Measurements from ENCODE around the gene STX18.

STX18 gene

DNA sequence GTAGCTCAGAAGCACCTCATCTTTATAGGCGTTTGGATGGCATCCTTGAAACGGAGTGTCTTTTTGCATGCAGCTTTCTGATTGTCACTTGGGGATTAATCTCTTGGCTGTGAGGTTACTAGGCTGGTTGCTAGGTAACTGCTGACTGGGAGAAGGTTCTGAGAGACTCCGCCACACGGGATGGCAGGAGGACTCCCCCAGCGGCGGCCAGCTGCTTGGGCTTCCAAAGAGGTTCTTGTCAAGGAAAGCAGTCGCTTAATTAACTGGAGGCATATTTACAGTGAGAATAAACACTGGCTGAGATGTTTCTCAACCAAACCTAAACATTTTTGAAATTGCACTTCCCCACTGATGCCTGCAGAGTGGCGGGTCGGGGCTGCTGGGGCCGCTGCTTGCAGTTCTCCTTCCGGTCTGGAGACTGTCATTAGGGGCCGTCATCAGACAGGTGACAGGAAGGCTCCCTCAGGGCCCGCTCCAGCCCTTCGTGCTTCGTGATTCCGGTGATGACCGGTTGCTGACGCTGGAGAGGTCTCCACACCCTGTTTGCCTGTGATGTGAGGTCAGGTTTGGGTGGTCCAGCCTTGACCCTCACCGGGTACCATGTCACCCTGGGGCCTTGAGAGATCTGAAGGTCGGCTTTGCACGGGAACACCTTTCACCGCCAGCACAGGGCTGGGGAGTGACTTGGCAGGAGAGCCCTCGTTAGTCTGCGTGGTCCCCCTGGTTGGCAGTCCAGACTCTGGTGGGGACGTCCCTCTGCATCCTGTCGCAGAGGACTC lies 145.8 kb downstream of the STX18 start:
- DNase-seq: no peak

DNA sequence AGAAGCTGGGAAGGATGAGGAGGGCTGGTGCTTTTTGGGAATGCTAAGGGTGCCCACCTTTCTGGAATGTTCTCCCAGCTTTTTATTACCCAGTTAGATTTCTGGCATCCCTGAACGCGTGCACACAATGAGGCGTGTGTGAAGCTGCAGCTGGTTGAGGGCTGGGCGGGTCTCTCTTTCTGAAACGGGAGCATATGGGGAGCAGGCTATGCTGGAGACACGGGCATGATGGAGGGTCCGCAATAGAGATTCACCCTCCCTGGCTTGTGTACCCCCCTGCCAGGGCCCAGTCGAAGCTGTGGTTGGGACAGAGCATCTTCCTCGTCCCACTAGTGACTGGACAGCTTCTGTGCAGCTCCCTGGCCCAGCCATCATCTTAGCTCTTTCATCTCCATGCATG lies 146.5 kb downstream of the STX18 start:
- no peak for DNase-seq

DNA sequence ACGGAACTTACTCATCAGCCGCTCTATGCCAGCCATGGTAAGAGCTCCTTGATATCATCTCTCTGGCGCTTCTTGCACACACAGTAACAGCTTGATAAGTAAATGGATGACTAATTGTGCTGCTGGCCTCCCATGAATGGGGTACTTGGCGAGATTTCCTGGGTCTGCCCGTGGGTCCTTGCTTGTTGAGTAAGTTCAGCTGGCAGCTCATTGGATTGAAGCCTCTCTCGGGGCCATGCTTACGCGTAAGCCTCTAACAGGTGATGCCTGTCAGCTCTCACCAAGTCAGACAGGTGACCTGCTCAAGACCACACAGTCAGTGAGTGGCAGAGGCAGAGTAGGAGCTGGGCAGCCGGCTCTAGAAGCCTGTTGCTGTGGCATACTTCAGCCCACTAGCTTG lies 147.2 kb downstream of the STX18 start:
- DNase-seq: no peak

- no peak for DNase-seq
Measured at GRCh38 chr4:4392501-4393183, 149.2 kb downstream of the STX18 start.

- no peak for DNase-seq
Measured at GRCh38 chr4:4391866-4392265, 150.0 kb downstream of the STX18 start.

GRCh38 chr4:4390515-4391240 lies 151.2 kb downstream of the STX18 start:
- DNase-seq: no peak

DNA sequence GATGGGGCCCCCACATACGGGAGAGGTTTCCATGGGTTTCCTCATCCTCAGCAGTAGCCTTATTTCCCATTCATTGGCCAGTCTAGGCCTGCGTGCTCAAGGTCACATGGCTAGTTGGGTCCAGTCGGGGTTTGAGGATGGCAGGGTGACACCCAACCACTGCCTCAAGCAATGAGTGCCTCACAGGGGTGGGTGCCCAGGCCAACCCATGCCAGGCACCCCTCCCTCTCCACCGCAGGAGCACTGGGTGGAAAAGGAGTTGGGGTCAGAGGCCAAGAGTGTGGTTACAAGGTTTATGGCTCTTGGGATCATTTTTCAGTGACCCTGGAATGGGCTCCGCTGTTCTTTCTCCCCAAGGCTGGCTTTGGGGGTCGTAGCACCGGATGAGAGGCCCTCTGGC lies 151.8 kb downstream of the STX18 start:
- no peak for DNase-seq

DNA sequence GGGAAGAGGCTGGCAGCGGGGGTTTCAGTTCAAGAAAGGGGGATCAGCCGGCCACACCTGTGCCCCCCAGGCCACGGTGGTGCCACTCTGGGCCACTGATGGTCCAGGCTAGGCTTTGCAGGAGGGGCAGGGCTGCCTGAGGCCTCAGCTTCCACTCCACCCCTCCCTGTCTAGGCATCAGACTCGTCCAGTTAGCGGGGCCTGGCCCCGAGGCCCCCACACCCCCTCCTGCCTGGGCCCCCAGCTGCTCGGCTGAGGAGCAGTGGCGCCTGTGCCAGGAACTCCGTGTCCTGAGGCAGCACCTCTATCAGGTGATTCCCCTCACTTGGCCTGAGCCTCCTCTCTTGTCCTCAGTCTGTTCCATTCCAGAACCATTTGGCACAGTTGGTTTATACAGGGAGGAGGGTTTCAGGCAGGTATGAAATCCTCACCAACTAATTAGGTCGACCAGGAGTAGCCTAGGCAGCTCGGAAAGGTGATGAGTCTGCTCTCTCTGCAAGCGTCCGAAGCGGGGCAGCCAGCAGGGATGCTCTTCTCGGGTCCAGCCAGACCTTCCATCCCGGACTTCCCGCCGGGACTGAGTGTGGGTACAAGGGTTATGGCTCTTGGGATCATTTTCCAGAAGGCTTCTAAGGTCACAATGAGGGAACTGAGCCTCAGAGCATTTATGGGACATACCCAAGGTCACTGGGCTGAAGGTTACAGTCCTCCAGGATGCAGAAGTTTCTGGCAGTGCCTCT lies 152.8 kb downstream of the STX18 start:
- DNase-seq: peak; percentile 9 to 58

DNA sequence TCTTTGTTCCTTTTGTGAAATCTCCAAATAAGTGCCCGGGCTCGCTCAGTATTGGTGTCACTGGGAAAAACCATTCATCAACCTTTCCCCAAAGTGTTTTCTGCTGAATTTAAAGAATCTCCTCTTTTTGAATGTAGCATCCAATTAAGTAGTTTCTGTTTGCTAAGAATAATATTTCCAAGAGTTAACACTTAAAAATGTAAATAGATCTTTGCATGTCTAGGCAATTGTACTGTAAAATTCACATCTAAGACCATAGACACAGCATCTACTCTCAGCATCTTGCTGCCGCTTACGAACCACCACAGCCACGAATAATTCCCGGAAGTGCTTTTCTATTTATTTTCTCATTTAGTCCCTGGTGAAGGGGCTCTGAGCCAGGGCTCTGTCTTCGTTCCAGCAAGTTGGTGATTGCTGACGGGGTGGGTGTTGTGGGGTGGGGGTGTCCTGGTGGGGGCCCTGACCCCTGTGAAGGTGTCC lies 153.5 kb downstream of the STX18 start:
- DNase-seq: no peak

DNA sequence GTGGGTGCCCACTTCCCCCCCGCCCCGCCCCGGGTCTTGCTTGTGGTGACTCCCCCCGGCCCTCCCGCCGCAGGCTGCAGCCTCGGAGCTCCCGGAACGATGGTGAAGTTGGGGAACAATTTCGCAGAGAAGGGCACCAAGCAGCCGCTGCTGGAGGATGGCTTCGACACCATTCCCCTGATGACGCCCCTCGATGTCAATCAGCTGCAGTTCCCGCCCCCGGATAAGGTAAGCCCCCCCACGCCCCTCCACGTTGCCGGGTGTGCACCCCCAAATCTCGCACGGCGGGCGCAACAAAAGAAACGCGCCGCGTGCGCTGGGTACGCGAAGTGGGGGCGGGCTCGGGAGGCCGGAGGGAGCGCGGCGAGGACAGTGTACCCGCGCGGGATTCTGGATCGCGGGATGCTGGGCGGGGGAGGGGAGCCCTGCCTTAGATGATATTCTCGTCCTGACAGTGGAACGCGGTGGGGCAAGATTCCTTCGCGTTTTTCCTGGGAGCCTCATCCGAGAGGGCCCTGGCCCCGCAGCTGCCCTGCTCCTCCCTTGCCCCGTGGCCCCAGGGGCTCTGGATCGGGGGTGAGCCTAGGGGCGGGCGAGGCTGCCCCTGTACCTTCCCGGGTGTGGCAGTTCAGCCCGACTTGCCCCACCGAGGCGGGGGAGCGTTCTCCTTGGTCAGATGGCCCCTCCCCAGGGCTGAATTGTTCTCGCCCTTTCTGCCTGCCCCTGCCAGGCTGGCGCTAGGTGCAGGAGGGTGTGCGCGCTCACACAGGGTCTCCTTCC lies 154.1 kb downstream of the STX18 start:
- DNase-seq: no peak

DNA sequence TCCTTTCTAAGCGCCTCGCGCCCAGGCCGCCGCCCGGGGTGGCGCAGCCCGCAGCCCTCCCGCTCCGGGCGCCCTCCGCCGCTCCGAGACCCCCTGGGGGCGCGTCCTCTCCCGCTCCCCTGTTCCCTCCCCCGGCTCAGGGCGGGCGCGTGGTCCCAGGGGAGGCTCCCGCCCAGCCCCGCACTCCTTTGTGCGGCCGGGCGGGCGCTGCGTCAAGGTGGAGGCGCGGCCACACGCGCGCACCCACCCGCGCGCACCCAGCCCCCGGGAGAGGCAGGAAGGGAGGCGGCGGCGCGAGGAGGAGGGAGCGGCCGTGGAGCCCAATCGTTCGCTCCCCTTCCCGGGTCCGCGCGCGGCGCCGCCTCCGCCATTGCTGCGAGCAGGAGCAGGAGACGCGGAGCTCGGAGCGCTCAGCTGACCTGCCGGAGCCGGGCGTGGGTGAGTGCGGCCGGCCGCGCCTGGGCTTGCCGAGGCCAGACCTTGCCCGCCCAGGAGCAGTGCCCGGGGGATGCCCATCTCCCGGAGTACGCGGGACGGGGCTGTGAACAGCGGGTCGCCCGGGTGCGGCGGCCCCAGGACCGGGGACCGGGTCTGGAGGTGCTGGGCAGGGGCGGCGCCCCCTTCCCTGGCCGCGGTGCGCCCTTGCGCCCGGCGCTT lies 155.0 kb downstream of the STX18 start, which contains the start of gene NSG1:
NSG1 (plus strand) TSS at position 367 of the 657 bp plus-strand sequence. CDS start 528 bp downstream, outside the sequence.
- DNase-seq: no peak

GRCh38 chr4:4386296-4386735 lies 155.5 kb downstream of the STX18 start:
- DNase-seq: no peak

GRCh38 chr4:4385729-4386295 lies 156.0 kb downstream of the STX18 start:
- no peak for DNase-seq

GRCh38 chr4:4384837-4385236 lies 157.0 kb downstream of the STX18 start:
- DNase-seq: no peak

DNA sequence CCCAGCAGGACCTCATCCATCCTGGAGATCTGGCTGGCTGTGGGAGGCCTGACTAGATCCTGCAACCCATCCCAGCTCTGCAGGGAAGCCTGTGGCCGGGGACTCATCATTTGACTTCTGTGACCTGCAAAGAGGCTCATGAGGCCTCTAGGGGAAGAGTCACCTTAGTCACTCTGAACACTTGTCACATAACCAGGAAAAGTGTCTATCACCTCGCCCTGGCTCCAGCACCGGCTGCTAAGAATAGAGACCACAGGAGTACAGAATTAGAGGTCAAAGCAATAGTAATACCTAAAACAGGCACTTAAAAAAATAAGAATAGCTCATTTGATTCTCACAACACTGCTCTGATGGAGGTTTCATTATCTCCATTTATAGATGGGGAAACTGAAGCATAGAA lies 158.8 kb downstream of the STX18 start:
- no peak for DNase-seq

DNA sequence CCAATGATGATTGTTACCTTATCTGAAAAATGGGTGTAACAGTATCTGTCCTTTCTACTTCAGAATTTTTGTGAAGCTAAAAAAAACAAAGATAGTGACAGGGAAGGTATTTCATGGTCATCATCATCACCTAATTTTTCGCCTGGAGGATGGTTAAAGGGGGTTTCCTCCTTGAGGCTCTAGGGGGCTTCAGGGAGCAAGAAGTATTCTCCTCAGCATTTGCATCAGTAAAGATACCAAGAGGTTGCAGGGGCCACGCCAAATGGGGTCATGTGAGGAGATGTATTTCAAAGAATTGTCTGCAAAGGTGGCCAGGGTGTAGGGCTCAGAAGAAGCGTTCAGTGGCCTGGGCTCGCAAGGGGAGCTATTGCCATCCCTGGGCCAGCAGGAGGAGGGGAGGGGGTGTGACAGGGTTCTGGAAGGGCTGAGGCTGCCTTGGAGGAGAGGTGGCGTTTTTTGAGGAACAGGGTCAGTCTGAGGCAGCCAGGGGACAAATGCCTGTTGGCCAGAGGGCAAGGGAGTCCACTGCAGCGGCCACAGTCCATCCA lies 162.2 kb downstream of the STX18 start:
- no peak for DNase-seq

- DNase-seq: no peak
Measured at GRCh38 chr4:4377732-4378460, 164.0 kb downstream of the STX18 start.

- DNase-seq: no peak
Measured at GRCh38 chr4:4377191-4377590, 164.7 kb downstream of the STX18 start.

- no peak for DNase-seq
Measured at GRCh38 chr4:4376074-4376473, 165.8 kb downstream of the STX18 start.
